Kidney (tissue), 14 donors: ENCODE results near the gene MYH13. TPM values are rescaled to one million over a fixed set of nuclear protein-coding genes. Genes with fewer than 3 reads are reported as not detected.

Source experiments
- DNase-seq, 5 donors: peaks; one replicate each; pipeline ENCODE4 v3.0.0-alpha.2; 2013 to 2020
- FAIRE-seq: peaks from 2 replicates; lab custom pipeline; 2012; peaks lifted over from hg19 to GRCh38; lab: Jason Lieb, UNC
- H3K27ac ChIP-seq, 2 donors: one replicate each; pipeline ENCODE4 v1.7.0; 2013; ENCODE audit warnings: low read depth in 2 of 2, low read length in 2 of 2, inconsistent platforms in 1 of 2
- H3K27me3 ChIP-seq: one replicate; pipeline ENCODE4 v1.7.1; 2013; ENCODE audit warnings: low read length, inconsistent platforms; ENCODE audit not compliant: control insufficient read depth, insufficient read depth
- H3K36me3 ChIP-seq, 3 donors: one replicate each; pipeline versions ENCODE4 v1.7.0 to v1.7.1; 2013; ENCODE audit warnings: low read length in 3 of 3, control low read depth in 1 of 3, inconsistent platforms in 1 of 3; ENCODE audit not compliant: insufficient read depth in 3 of 3, control insufficient read depth in 2 of 3
- H3K4me1 ChIP-seq, 3 donors: one replicate each; pipeline versions ENCODE4 v1.7.0 to v1.7.1; 2013; ENCODE audit warnings: low read length in 3 of 3, inconsistent platforms in 1 of 3, low read depth in 1 of 3; ENCODE audit not compliant: control insufficient read depth in 2 of 3, insufficient read depth in 2 of 3
- H3K4me3 ChIP-seq, 3 donors: one replicate each; pipeline versions ENCODE4 v1.7.0 to v1.8.1; 2013; ENCODE audit warnings: low read length in 3 of 3, control low read depth in 1 of 3, inconsistent platforms in 1 of 3
- H3K9ac ChIP-seq, 3 donors: one replicate each; pipeline versions ENCODE4 v1.7.0 to v1.7.1; 2013; ENCODE audit warnings: low read length in 3 of 3, control low read depth in 1 of 3, inconsistent platforms in 1 of 3
- H3K9me3 ChIP-seq, 3 donors: one replicate each; pipeline versions ENCODE4 v1.7.0 to v1.7.1; 2013; ENCODE audit warnings: low read length in 3 of 3, control low read depth in 1 of 3, inconsistent platforms in 1 of 3; ENCODE audit not compliant: control insufficient read depth in 2 of 3, insufficient read depth in 1 of 3
- intact Hi-C: fragments of 100-400 bp; cut with DNase I; formaldehyde crosslinking; loops from one replicate; pipeline ENCODE4 v1.11.1; 2022
- polyA plus RNA-seq: library from polyadenylated mRNA; stranded (reverse); fragments of 350-450 nt; fragmentation: Illumina TruSeq; extraction: RNeasy Lipid Tissue Mini Kit (QIAGEN cat#74804); gene quantifications from one replicate; pipeline ENCODE4 v1.2.3, GENCODE V29; 2014; ENCODE audit warnings: low read depth, low replicate concordance; ENCODE audit not compliant: insufficient read depth
- total RNA-seq: library from RNA; stranded (reverse); fragmentation: NEBNext Ultra II Directional; extraction: Animal tissue kit (Norgen Biotek cat#: 25700); gene quantifications from one replicate; pipeline ENCODE4 v1.2.1, GENCODE V29; 2021
- TF ChIP-seq, protein P1 (sequence below): IDR thresholded peaks from 3 replicates; pipeline ENCODE4 v1.5.1; 2012; ENCODE audit warnings: mild to moderate bottlenecking, moderate library complexity, borderline replicate concordance; ENCODE audit not compliant: insufficient read depth; ENCODE audit errors: extremely low read depth
- donor health status: control.
- donor health status: control.
- donor health status: control.
- donor health status: control.
- donor health status: control.
- donor health status: DM: yes; HTN: yes; CAD: no.
- donor health status: Normal renal cell carcinoma (clear cell type).

Gene MYH13
- total and polyA plus RNA-seq, 2 donors from 2014 or later: not detected

DNA sequence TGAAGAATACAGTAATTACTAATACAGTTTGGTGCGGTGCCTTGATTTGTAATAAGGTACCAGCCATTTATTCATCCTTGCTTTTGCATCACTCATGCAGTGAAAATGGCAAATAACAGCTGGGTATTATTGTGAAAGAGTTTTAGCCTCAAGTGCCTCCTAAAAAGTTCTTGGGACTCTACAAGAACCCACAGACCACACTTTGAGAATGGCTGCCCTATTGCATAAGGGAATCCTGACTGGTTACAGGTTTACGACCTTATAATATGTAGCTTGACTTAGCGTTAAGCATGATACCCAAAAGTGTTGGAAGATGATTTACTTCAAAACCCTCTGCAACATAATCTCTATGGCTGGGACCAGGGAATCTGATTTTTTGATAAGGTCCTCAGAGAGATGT, 4.2 kb downstream of the MYH13 start:
- intact Hi-C loops: no loop called here
- H3K27ac ChIP-seq: no peak overlapping the region
- no peaks in the 10 kb centered on the region for H3K4me1 ChIP-seq
- FAIRE-seq: no peak
- DNase-seq: no peak
- TF ChIP-seq, protein P1, sequence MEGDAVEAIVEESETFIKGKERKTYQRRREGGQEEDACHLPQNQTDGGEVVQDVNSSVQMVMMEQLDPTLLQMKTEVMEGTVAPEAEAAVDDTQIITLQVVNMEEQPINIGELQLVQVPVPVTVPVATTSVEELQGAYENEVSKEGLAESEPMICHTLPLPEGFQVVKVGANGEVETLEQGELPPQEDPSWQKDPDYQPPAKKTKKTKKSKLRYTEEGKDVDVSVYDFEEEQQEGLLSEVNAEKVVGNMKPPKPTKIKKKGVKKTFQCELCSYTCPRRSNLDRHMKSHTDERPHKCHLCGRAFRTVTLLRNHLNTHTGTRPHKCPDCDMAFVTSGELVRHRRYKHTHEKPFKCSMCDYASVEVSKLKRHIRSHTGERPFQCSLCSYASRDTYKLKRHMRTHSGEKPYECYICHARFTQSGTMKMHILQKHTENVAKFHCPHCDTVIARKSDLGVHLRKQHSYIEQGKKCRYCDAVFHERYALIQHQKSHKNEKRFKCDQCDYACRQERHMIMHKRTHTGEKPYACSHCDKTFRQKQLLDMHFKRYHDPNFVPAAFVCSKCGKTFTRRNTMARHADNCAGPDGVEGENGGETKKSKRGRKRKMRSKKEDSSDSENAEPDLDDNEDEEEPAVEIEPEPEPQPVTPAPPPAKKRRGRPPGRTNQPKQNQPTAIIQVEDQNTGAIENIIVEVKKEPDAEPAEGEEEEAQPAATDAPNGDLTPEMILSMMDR: no peak
- no peaks in the 10 kb centered on the region for H3K27me3 ChIP-seq
- no peaks in the 10 kb centered on the region for H3K36me3 ChIP-seq
- no peaks in the 10 kb centered on the region for H3K9me3 ChIP-seq
- no peak overlapping the region for H3K4me3 ChIP-seq
- no peak overlapping the region for H3K9ac ChIP-seq

DNA sequence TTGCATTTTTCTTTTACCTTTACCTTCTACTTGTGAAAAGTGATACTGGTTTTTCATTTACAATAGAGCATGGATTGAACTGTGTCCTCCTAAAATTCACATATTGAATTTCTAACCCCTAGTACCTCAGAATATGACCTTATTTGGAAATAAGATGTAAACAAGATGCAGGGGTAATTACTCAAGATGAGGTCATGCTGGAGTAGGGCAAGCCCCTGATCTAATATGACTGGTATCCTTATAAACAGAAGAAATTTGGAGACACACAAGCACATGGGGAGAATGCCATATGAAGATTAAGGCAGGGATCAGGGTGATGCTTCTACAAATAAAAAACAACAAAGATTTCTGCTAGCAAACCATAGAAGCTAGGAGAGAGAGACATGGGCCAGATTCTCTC, 12.2 kb downstream of the MYH13 start:
- H3K27ac ChIP-seq: no peak overlapping the region
- no peak overlapping the region for H3K9ac ChIP-seq
- H3K27me3 ChIP-seq: no peaks in the 10 kb centered on the region
- FAIRE-seq (no peak), DNase-seq (no peak)
- intact Hi-C loops: no loop called here
- TF ChIP-seq, protein P1: no peak
- H3K4me1 ChIP-seq: no peaks in the 10 kb centered on the region
- H3K4me3 ChIP-seq: no peak overlapping the region
- no peaks in the 10 kb centered on the region for H3K36me3 ChIP-seq
- H3K9me3 ChIP-seq: no peaks in the 10 kb centered on the region

DNA sequence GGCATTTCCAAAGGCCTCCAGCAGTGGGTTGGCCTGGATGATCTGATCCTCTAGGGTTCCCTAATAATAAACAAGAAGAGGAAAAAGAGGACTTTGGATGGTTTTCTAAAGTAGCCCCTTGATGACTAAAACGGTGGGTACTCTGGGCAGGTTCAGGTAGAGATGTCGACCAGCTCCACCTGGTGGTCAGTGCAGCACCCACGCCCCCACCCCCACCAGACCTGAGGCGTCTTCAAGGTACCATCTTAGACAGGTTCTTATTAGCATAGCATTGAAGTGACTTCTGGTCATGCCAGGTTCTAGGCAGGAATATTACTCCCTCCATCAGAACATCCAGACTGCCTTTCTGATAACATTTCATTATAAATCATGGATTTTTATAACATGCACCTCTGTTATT, 15.0 kb downstream of the MYH13 start:
- H3K4me1 ChIP-seq: no peaks in the 10 kb centered on the region
- H3K9me3 ChIP-seq: no peaks in the 10 kb centered on the region
- H3K27ac ChIP-seq: no peak overlapping the region
- H3K4me3 ChIP-seq: no peak overlapping the region
- DNase-seq (no peak), FAIRE-seq (no peak)
- intact Hi-C loops: no loop called here
- H3K9ac ChIP-seq: no peak overlapping the region
- H3K27me3 ChIP-seq: no peaks in the 10 kb centered on the region
- H3K36me3 ChIP-seq: no peaks in the 10 kb centered on the region
- TF ChIP-seq, protein P1: peak; percentile 8

DNA sequence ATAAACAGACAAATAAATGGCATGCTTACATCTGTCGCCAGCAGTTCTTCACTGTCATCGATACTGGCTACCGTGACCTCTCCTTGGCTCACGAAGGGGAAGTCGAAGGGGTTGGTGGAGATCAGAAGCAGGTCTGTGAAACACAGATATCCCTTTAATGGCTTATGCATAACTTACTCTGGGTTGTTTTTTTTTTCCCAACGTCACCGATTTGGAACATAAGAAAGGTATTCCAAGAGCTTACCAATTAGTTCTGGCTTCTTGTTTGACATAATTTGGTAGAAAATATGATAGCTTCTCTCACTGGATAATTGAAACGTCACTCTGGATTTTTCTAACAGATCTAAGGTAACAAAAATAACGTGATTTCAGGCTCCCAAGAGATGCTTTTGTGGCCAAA, 18.2 kb downstream of the MYH13 start:
- Histone ChIP-seq H3K36me3 (no peaks in the 10 kb centered on the region), H3K27me3 (no peaks in the 10 kb centered on the region), H3K9ac (no peak overlapping the region), H3K4me1 (no peaks in the 10 kb centered on the region), H3K27ac (no peak overlapping the region), H3K9me3 (no peaks in the 10 kb centered on the region), H3K4me3 (no peak overlapping the region)
- FAIRE-seq (no peak), DNase-seq (no peak)
- intact Hi-C loops: no loop called here
- TF ChIP-seq, protein P1: no peak
